OCI-LY7 (cell line): ENCODE measurements around the gene MAFF. TPM values are rescaled to one million over a fixed set of nuclear protein-coding genes. Genes with fewer than 3 reads are reported as not detected.
A peak's percentile ranks its signal among the peaks of the same experiment; 100 is the strongest.

Source experiments
- BruUV-seq: library from RNA; stranded (reverse); fragments of 400-500 nt; replicated peaks from 2 replicates; lab custom pipeline; 2021; lab: Mats Ljungman, UMichigan
- CTCF ChIA-PET: fragments of 300-600 bp; sonication (Branson Sonifier 250); formaldehyde crosslinking; loops from one replicate; lab custom pipeline; 2022; ENCODE audit warnings: antibody characterized with exemption; ENCODE audit not compliant: unreplicated experiment; lab: Charles Lee
- POLR2A ChIA-PET: fragments of 300-600 bp; sonication (Branson Sonifier 250); formaldehyde crosslinking; loops from one replicate; lab custom pipeline; 2022; ENCODE audit warnings: antibody characterized with exemption; lab: Charles Lee
- DNase-seq: peaks from one replicate; pipeline ENCODE4 v3.0.0-alpha.2; 2015; ENCODE audit warnings: low spot score
- H2AFZ ChIP-seq: fragments of 200-600 bp; sonication (generic), shearing (Covaris generic); 2 replicates; pipeline ENCODE4 v1.6.1; 2014; ENCODE audit warnings: mild to moderate bottlenecking, antibody characterized with exemption, low read length, moderate library complexity
- H3K27ac ChIP-seq: fragments of 200-600 bp; sonication (generic); 2 replicates; pipeline ENCODE4 v1.5.1; 2014; ENCODE audit warnings: mixed run types, low read depth, mild to moderate bottlenecking, moderate library complexity, low read length, inconsistent platforms; ENCODE audit not compliant: poor library complexity, severe bottlenecking
- H3K36me3 ChIP-seq: fragments of 200-600 bp; sonication (generic); 2 replicates; pipeline ENCODE4 v1.6.1; 2014; ENCODE audit warnings: mild to moderate bottlenecking, antibody characterized with exemption, low read length, moderate library complexity, mixed read lengths; ENCODE audit not compliant: insufficient read depth
- H3K4me1 ChIP-seq: fragments of 200-600 bp; sonication (generic); 2 replicates; pipeline ENCODE4 v1.5.1; 2014; ENCODE audit warnings: mild to moderate bottlenecking, low read length; ENCODE audit not compliant: insufficient read depth, poor library complexity, severe bottlenecking
- H3K4me2 ChIP-seq: fragments of 200-600 bp; sonication (generic); 2 replicates; pipeline ENCODE4 v1.6.1; 2014; ENCODE audit warnings: mild to moderate bottlenecking, low read length
- H3K4me3 ChIP-seq: fragments of 200-600 bp; sonication (generic); 2 replicates; pipeline ENCODE4 v1.5.1; 2014; ENCODE audit warnings: mild to moderate bottlenecking, low read depth, low read length; ENCODE audit not compliant: poor library complexity, severe bottlenecking
- H3K79me2 ChIP-seq: fragments of 200-600 bp; sonication (generic); 2 replicates; pipeline ENCODE4 v1.6.1; 2016; ENCODE audit warnings: low read depth, mild to moderate bottlenecking, low read length, moderate library complexity, mixed read lengths; ENCODE audit not compliant: insufficient read depth
- H3K9me2 ChIP-seq: fragments of 200-600 bp; sonication (generic); 2 replicates; pipeline ENCODE4 v1.6.1; 2016; ENCODE audit warnings: mild to moderate bottlenecking, low read length, mixed read lengths; ENCODE audit not compliant: insufficient read depth
- H3K9me3 ChIP-seq: fragments of 200-600 bp; sonication (generic); 2 replicates; pipeline ENCODE4 v1.6.1; 2014; ENCODE audit warnings: mild to moderate bottlenecking, mixed run types, low read length, mixed read lengths
- H4K20me1 ChIP-seq: fragments of 200-600 bp; sonication (generic); 2 replicates; pipeline ENCODE4 v1.6.1; 2014; ENCODE audit warnings: mild to moderate bottlenecking, antibody characterized with exemption, low read length, moderate library complexity, mixed read lengths; ENCODE audit not compliant: insufficient read depth
- EZH2phosphoT487 ChIP-seq: fragments of 200-600 bp; sonication (generic); IDR thresholded peaks from 2 replicates; pipeline ENCODE4 v1.6.1; 2018; ENCODE audit warnings: low read depth, borderline replicate concordance, mild to moderate bottlenecking, mixed run types, antibody characterized with exemption, low read length, moderate library complexity, mixed read lengths
- intact Hi-C: fragments of 100-400 bp; cut with micrococcal nuclease; formaldehyde crosslinking; loops from one replicate; pipeline ENCODE4 v1.10.0; 2022; ENCODE audit not compliant: unreplicated experiment
- total RNA-seq, 2 experiments: library from RNA; depleted of rRNA in 1 of 2; stranded (reverse); fragments of >200 nt in 1 of 2; shearing (Covaris generic) in 1 of 2; gene quantifications; 2 replicates each; pipeline ENCODE4 v1.2.3, GENCODE V29; 2014 to 2022
- TF ChIP-seq, protein P1 (sequence below): fragments of 200-600 bp; sonication (generic); conservative IDR thresholded peaks from 2 replicates; pipeline ENCODE4 v1.5.1; 2014; ENCODE audit warnings: mild to moderate bottlenecking, antibody characterized with exemption, low read length, moderate library complexity, mixed read lengths

The MAFF gene
- total RNA-seq, 2 experiments from 2014 or later = 3.4 to 3.8 TPM

DNA sequence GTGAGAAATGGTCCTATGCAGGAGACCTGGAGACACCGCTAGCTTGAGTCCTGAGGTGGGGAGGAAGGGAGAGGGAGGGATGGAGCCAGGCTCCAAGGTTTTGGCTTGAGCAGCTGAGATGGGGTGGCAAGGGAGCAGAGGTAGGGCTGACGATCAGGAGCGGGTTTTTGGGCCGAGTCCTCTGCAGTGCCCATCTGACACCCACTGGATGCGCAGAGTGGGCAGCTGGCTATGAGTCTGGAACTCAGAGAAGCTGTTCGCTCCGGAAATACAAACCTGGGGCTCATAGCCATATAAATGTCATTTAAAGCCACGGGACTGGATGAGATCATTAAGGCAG, 453 bp upstream of the MAFF start:
- Histone ChIP-seq H3K27ac (no peak overlapping the region), H3K9me3 (no peaks in the 10 kb centered on the region), H3K79me2 (no peaks in the 10 kb centered on the region), H3K36me3 (no peaks in the 10 kb centered on the region), H4K20me1 (no peaks in the 10 kb centered on the region), H3K4me3 (peak overlapping the region; percentile 79), H3K9me2 (no peaks in the 10 kb centered on the region), H3K4me1 (peaks cover 47% of the 10 kb centered on the region), H2AFZ (peak overlapping the region; percentile 69; the same call in 1 of the 2 replicates), H3K4me2 (peak overlapping the region; percentile 90)
- ChIA-PET POLR2A (interaction anchor here (1.0 to 1.3 kb wide), 3 partner anchors 15 to 29 kb away, joined by 3 to 7 read pairs (median 4); partner anchors contain the start of gene PLA2G6), CTCF (interaction anchor here (1.4 kb wide), 1 partner anchor 149 kb away, joined by 3 read pairs; no protein-coding TSS in a partner anchor)
- TF ChIP-seq EZH2phosphoT487 = no peak
- TF ChIP-seq, protein P1, sequence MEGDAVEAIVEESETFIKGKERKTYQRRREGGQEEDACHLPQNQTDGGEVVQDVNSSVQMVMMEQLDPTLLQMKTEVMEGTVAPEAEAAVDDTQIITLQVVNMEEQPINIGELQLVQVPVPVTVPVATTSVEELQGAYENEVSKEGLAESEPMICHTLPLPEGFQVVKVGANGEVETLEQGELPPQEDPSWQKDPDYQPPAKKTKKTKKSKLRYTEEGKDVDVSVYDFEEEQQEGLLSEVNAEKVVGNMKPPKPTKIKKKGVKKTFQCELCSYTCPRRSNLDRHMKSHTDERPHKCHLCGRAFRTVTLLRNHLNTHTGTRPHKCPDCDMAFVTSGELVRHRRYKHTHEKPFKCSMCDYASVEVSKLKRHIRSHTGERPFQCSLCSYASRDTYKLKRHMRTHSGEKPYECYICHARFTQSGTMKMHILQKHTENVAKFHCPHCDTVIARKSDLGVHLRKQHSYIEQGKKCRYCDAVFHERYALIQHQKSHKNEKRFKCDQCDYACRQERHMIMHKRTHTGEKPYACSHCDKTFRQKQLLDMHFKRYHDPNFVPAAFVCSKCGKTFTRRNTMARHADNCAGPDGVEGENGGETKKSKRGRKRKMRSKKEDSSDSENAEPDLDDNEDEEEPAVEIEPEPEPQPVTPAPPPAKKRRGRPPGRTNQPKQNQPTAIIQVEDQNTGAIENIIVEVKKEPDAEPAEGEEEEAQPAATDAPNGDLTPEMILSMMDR = no peak
- DNase-seq = no peak
- intact Hi-C loops = loop anchor here (5.0 kb wide), 3 partner anchors 41 to 371 kb away; partner anchors contain the start of genes CSNK1E and DMC1
- no TSS peak for BruUV-seq

DNA sequence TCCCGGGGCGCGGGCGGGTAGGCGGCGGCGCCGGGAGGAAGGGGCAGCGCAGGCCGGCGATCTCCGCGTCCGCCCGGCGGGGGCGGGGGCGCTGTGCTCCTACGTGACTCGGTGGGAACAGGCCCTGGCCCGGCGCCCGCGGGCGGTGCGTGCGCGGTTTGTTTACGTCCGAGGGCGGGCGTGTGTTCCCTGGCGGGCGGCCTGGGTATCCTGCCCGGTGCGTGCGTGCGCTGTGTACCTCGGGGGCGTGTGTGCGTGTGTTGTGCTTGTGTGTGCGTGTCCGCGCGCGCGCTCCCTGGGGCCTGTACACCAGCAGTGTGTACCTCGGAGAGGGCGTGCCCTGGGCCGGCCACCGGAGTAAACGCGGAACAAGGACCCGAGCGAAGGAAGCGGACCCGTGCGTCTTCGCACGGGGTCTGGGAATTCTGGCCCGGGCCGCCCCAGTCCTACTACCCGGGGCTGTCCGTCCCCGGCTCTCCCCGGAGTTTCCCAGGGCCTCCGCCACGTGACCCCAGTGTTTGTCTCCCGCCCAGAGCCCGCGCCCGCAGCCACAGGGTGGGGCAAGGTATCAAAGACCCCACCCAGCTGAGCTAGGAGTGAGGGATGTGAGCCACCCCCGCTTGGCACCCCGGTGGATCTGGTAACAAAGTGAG, 769 bp downstream of the MAFF start:
- no peaks in the 10 kb centered on the region for H3K79me2 ChIP-seq
- H3K4me2 ChIP-seq = peak overlapping the region; percentile 90
- H2AFZ ChIP-seq = peak overlapping the region; percentile 48
- peak overlapping the region; percentile 18 for H3K27ac ChIP-seq
- no peaks in the 10 kb centered on the region for H3K9me3 ChIP-seq
- ChIA-PET POLR2A (no interaction called here), CTCF (no interaction called here)
- peak; percentile 67 for DNase-seq
- no TSS peak for BruUV-seq
- no peaks in the 10 kb centered on the region for H3K36me3 ChIP-seq
- H3K4me3 ChIP-seq = peak overlapping the region; percentile 79
- peaks cover 47% of the 10 kb centered on the region for H3K4me1 ChIP-seq
- H4K20me1 ChIP-seq = no peaks in the 10 kb centered on the region
- intact Hi-C loops = loop anchor here (2.0 to 5.0 kb wide), 4 partner anchors 40 to 370 kb away; partner anchors contain the start of genes CSNK1E and DMC1
- H3K9me2 ChIP-seq = no peaks in the 10 kb centered on the region
- no peak for TF ChIP-seq EZH2phosphoT487
- TF ChIP-seq, protein P1 = peak; percentile 41; the same call in 1 of the 2 replicates
